Urinary bladder (tissue), 4 donors: ENCODE data around the gene PCP4. TPM values are rescaled to one million over a fixed set of nuclear protein-coding genes. Genes with fewer than 3 reads are reported as not detected.

Source experiments
- DNase-seq: peaks from one replicate; pipeline ENCODE4 v3.0.0-alpha.2; 2015; ENCODE audit errors: extremely low spot score
- H3K27ac ChIP-seq: one replicate; pipeline ENCODE4 v1.5.1; 2013; ENCODE audit warnings: low read depth, mild to moderate bottlenecking, moderate library complexity
- H3K36me3 ChIP-seq: one replicate; pipeline ENCODE4 v1.6.1; 2013; ENCODE audit warnings: mild to moderate bottlenecking, moderate library complexity; ENCODE audit not compliant: insufficient read depth
- H3K4me1 ChIP-seq: one replicate; pipeline ENCODE4 v1.6.1; 2013; ENCODE audit warnings: mild to moderate bottlenecking, moderate library complexity; ENCODE audit not compliant: insufficient read depth
- H3K4me3 ChIP-seq: one replicate; pipeline ENCODE4 v1.5.1; 2013; ENCODE audit warnings: low read depth, low read length
- WGBS: extraction: QIAGEN DNeasy Blood & Tissue Kit; methylation state at CpG from one replicate; pipeline ENCODE4 v1.1.7; 2013; 5-methylcytosine and 5-hydroxymethylcytosine counted together
- polyA plus RNA-seq: library from polyadenylated mRNA; stranded (reverse); fragments of 200-250 nt; gene quantifications from one replicate; pipeline ENCODE4 v1.2.3, GENCODE V29; 2013
- total RNA-seq: library from RNA; depleted of rRNA; stranded (reverse); fragments of >200 nt; gene quantifications from one replicate; pipeline ENCODE4 v1.2.3, GENCODE V29; 2014
- donor health status: healthy with polysubstance abuse.
- donor health status: healthy.

Gene PCP4
- total and polyA plus RNA-seq, 2 donors, result 14.2 to 725 TPM

- Histone ChIP-seq H3K4me3 (no peak overlapping the region), H3K36me3 (no peaks in the 10 kb centered on the region), H3K27ac (no peak overlapping the region), H3K4me1 (no peaks in the 10 kb centered on the region)
- WGBS, result 81% methylated on average over 2 of the region's 2 CpGs
- DNase-seq, result no peak
Measured at GRCh38 chr21:39850333-39850732, 16.9 kb upstream of the PCP4 start.

GRCh38 chr21:39851002-39851618 lies 16.1 kb upstream of the PCP4 start:
- Histone ChIP-seq H3K27ac (no peak overlapping the region), H3K4me3 (no peak overlapping the region), H3K4me1 (no peaks in the 10 kb centered on the region), H3K36me3 (no peaks in the 10 kb centered on the region)
- WGBS, result 89% methylated on average over 7 of the region's 7 CpGs
- no peak for DNase-seq

- Histone ChIP-seq H3K27ac (no peak overlapping the region), H3K36me3 (no peaks in the 10 kb centered on the region), H3K4me3 (no peak overlapping the region), H3K4me1 (no peaks in the 10 kb centered on the region)
- DNase-seq, result no peak
- 34% methylated on average over 5 of the region's 5 CpGs for WGBS
Measured at GRCh38 chr21:39852021-39852721, 15.1 kb upstream of the PCP4 start.

- Histone ChIP-seq H3K36me3 (no peaks in the 10 kb centered on the region), H3K27ac (no peak overlapping the region), H3K4me1 (no peaks in the 10 kb centered on the region), H3K4me3 (no peak overlapping the region)
- WGBS, result 89% methylated on average over 14 of the region's 14 CpGs
- no peak for DNase-seq
Measured at GRCh38 chr21:39852726-39853500, 14.3 kb upstream of the PCP4 start.

- Histone ChIP-seq H3K4me3 (no peak overlapping the region), H3K36me3 (no peaks in the 10 kb centered on the region), H3K4me1 (no peaks in the 10 kb centered on the region), H3K27ac (no peak overlapping the region)
- WGBS, result 92% methylated on average over 6 of the region's 6 CpGs
- DNase-seq, result no peak
Measured at GRCh38 chr21:39854572-39854971, 12.7 kb upstream of the PCP4 start.

GRCh38 chr21:39855595-39855994 lies 11.6 kb upstream of the PCP4 start:
- no peak for DNase-seq
- Histone ChIP-seq H3K27ac (no peak overlapping the region), H3K4me3 (no peak overlapping the region), H3K36me3 (no peaks in the 10 kb centered on the region), H3K4me1 (no peaks in the 10 kb centered on the region)
- WGBS, result 93% methylated on average over 4 of the region's 4 CpGs

- Histone ChIP-seq H3K36me3 (no peaks in the 10 kb centered on the region), H3K4me3 (no peak overlapping the region), H3K27ac (no peak overlapping the region), H3K4me1 (no peaks in the 10 kb centered on the region)
- 71% methylated on average over 1 of the region's 1 CpG for WGBS
- DNase-seq, result no peak
Measured at GRCh38 chr21:39860600-39860999, 6.6 kb upstream of the PCP4 start.

- Histone ChIP-seq H3K4me3 (no peak overlapping the region), H3K27ac (no peak overlapping the region), H3K4me1 (no peaks in the 10 kb centered on the region), H3K36me3 (no peaks in the 10 kb centered on the region)
- no peak for DNase-seq
- 52% methylated on average over 4 of the region's 4 CpGs for WGBS
Measured at GRCh38 chr21:39863111-39863510, 4.1 kb upstream of the PCP4 start.

- no peaks in the 10 kb centered on the region for H3K36me3 ChIP-seq
- no peaks in the 10 kb centered on the region for H3K4me1 ChIP-seq
- no peak for DNase-seq
- H3K4me3 ChIP-seq, result no peak overlapping the region
- 92% methylated on average over 10 of the region's 10 CpGs for WGBS
- H3K27ac ChIP-seq, result no peak overlapping the region
Measured at GRCh38 chr21:39866093-39866492, 1.1 kb upstream of the PCP4 start.

GRCh38 chr21:39869141-39869818 lies 2.0 kb downstream of the PCP4 start:
- Histone ChIP-seq H3K4me3 (no peak overlapping the region), H3K27ac (no peak overlapping the region), H3K36me3 (no peaks in the 10 kb centered on the region), H3K4me1 (no peaks in the 10 kb centered on the region)
- 69% methylated on average over 11 of the region's 11 CpGs for WGBS
- DNase-seq, result no peak

GRCh38 chr21:39873687-39874086 lies 6.4 kb downstream of the PCP4 start:
- 97% methylated on average over 1 of the region's 1 CpG for WGBS
- DNase-seq, result no peak
- Histone ChIP-seq H3K27ac (no peak overlapping the region), H3K4me1 (no peaks in the 10 kb centered on the region), H3K36me3 (no peaks in the 10 kb centered on the region), H3K4me3 (no peak overlapping the region)

- 68% methylated on average over 8 of the region's 8 CpGs for WGBS
- DNase-seq, result no peak
- no peak overlapping the region for H3K4me3 ChIP-seq
- no peaks in the 10 kb centered on the region for H3K36me3 ChIP-seq
- no peak overlapping the region for H3K27ac ChIP-seq
- no peaks in the 10 kb centered on the region for H3K4me1 ChIP-seq
Measured at GRCh38 chr21:39874206-39874605, 7.0 kb downstream of the PCP4 start.

- 80% methylated on average over 7 of the region's 7 CpGs for WGBS
- Histone ChIP-seq H3K4me3 (no peak overlapping the region), H3K36me3 (no peaks in the 10 kb centered on the region), H3K4me1 (no peaks in the 10 kb centered on the region), H3K27ac (no peak overlapping the region)
- no peak for DNase-seq
Measured at GRCh38 chr21:39874759-39875158, 7.5 kb downstream of the PCP4 start.
